Activated T-helper 1 cell treated with anti-CD3 and anti-CD28 coated beads, Interleukin-2, amount 50 U/mL, for 16 hours (primary cell): ENCODE data around the gene ZNF175.
A peak's percentile ranks its signal among the peaks of the same experiment; 100 is the strongest.

ENCODE experiments used
- DNase-seq, 2 donors: peaks; one replicate each; pipeline ENCODE4 v3.0.0-alpha.2; 2020; ENCODE audit warnings: low read depth in 1 of 2, low spot score in 1 of 2

ZNF175 gene

GRCh38 chr19:51549533-51550324, 21.4 kb upstream of the ZNF175 start:
- no peak for DNase-seq

- no peak for DNase-seq
Observed at GRCh38 chr19:51550848-51551672, 20.0 kb upstream of the ZNF175 start.

GRCh38 chr19:51551673-51552432, 19.2 kb upstream of the ZNF175 start:
- DNase-seq: no peak

- DNase-seq: no peak
Observed at GRCh38 chr19:51552608-51552995, 18.5 kb upstream of the ZNF175 start.

GRCh38 chr19:51552996-51553725, 17.9 kb upstream of the ZNF175 start:
- DNase-seq: peak in 1 of 2 donors; percentile 14

GRCh38 chr19:51559240-51559639, 11.8 kb upstream of the ZNF175 start:
- DNase-seq: no peak

- no peak for DNase-seq
Observed at GRCh38 chr19:51560339-51560738, 10.7 kb upstream of the ZNF175 start.

GRCh38 chr19:51564791-51565190, 6.3 kb upstream of the ZNF175 start:
- no peak for DNase-seq

- DNase-seq: no peak
Observed at GRCh38 chr19:51565583-51565982, 5.5 kb upstream of the ZNF175 start.

- no peak for DNase-seq
Observed at GRCh38 chr19:51566489-51567100, 4.5 kb upstream of the ZNF175 start.

- DNase-seq: no peak
Observed at GRCh38 chr19:51567583-51567982, 3.5 kb upstream of the ZNF175 start.

- DNase-seq: no peak
Observed at GRCh38 chr19:51568456-51568855, 2.6 kb upstream of the ZNF175 start.

- DNase-seq: no peak
Observed at GRCh38 chr19:51571599-51571998, 516 bp downstream of the ZNF175 start.

GRCh38 chr19:51572410-51572809, 1.3 kb downstream of the ZNF175 start:
- no peak for DNase-seq

- DNase-seq: no peak
Observed at GRCh38 chr19:51572908-51573307, 1.8 kb downstream of the ZNF175 start.

GRCh38 chr19:51573331-51573730, 2.2 kb downstream of the ZNF175 start:
- DNase-seq: no peak

- DNase-seq: no peak
Observed at GRCh38 chr19:51576850-51577249, 5.8 kb downstream of the ZNF175 start.

GRCh38 chr19:51586103-51586728, 15.1 kb downstream of the ZNF175 start:
- DNase-seq: no peak

GRCh38 chr19:51586799-51587198, 15.7 kb downstream of the ZNF175 start:
- no peak for DNase-seq
